HG03457 (cell line): ENCODE measurements around the gene INTS15.

Experiments
- ATAC-seq: cut with Tn5 transposase; IDR thresholded peaks from one replicate; pipeline ENCODE4 v1.9.1; 2021; ENCODE audit warnings: moderate number of reproducible peaks; ENCODE audit not compliant: unreplicated experiment

Gene INTS15

GRCh38 chr7:6642239-6642839 lies 52.5 kb downstream of the INTS15 start:
- ATAC-seq: no peak

- ATAC-seq: no peak
Measured at GRCh38 chr7:6642861-6643640, 53.2 kb downstream of the INTS15 start.

GRCh38 chr7:6643915-6644625 lies 54.2 kb downstream of the INTS15 start:
- no peak for ATAC-seq

- ATAC-seq: no peak
Measured at GRCh38 chr7:6644728-6645127, 54.9 kb downstream of the INTS15 start.

- ATAC-seq: no peak
Measured at GRCh38 chr7:6646465-6646864, 56.6 kb downstream of the INTS15 start.

GRCh38 chr7:6647080-6647479 lies 57.3 kb downstream of the INTS15 start:
- ATAC-seq: no peak

- ATAC-seq: no peak
Measured at GRCh38 chr7:6647541-6647940, 57.7 kb downstream of the INTS15 start.

GRCh38 chr7:6648066-6648814 lies 58.4 kb downstream of the INTS15 start:
- ATAC-seq: no peak

- ATAC-seq: no peak
Measured at GRCh38 chr7:6648815-6649104, 58.9 kb downstream of the INTS15 start.

- ATAC-seq: no peak
Measured at GRCh38 chr7:6649241-6649961, 59.6 kb downstream of the INTS15 start.

GRCh38 chr7:6650086-6650485 lies 60.3 kb downstream of the INTS15 start:
- ATAC-seq: no peak

- ATAC-seq: no peak
Measured at GRCh38 chr7:6650521-6651011, 60.7 kb downstream of the INTS15 start.

- ATAC-seq: no peak
Measured at GRCh38 chr7:6651851-6652445, 62.1 kb downstream of the INTS15 start.

- ATAC-seq: no peak
Measured at GRCh38 chr7:6652446-6653011, 62.7 kb downstream of the INTS15 start.

GRCh38 chr7:6653071-6654003 lies 63.5 kb downstream of the INTS15 start:
- ATAC-seq: no peak

- ATAC-seq: no peak
Measured at GRCh38 chr7:6654113-6654841, 64.5 kb downstream of the INTS15 start.

GRCh38 chr7:6654842-6655610 lies 65.2 kb downstream of the INTS15 start:
- no peak for ATAC-seq
